HepG2 (cell line): ENCODE data around the gene TBC1D16. TPM values are rescaled to one million over a fixed set of nuclear protein-coding genes. Genes with fewer than 3 reads are reported as not detected.

Experiments used
- FOXA3 ChIP-seq: IDR thresholded peaks from 2 replicates; pipeline ENCODE4 v1.6.1; 2016; ENCODE audit warnings: missing genetic modification reagents, missing compliant biosample characterization
- KAT8 ChIP-seq: IDR thresholded peaks from 2 replicates; pipeline ENCODE4 v1.6.1; 2016; ENCODE audit warnings: missing genetic modification reagents, missing compliant biosample characterization
- SOX6 ChIP-seq, 2 experiments: fragments of 450-650 bp in 1 of 2; sonication (generic) in 1 of 2; formaldehyde crosslinking in 1 of 2; IDR thresholded peaks; 2 replicates each; pipeline versions ENCODE4 v1.4.0 to v1.6.1; 2017 to 2020; ENCODE audit warnings: antibody characterized with exemption in 1 of 2, mild to moderate bottlenecking in 1 of 2, missing genetic modification reagents in 1 of 2
- ZBTB4 ChIP-seq: sonication (generic); formaldehyde crosslinking; IDR thresholded peaks from 2 replicates; pipeline ENCODE4 v1.4.0; 2020; ENCODE audit warnings: missing genetic modification reagents, mild to moderate bottlenecking, borderline replicate concordance
- ZNF230 ChIP-seq: sonication (generic); formaldehyde crosslinking; IDR thresholded peaks from 2 replicates; pipeline ENCODE4 v1.4.0; 2020; ENCODE audit warnings: mild to moderate bottlenecking, missing genetic modification reagents
- ZNF407 ChIP-seq: sonication (generic); formaldehyde crosslinking; IDR thresholded peaks from one replicate; pipeline ENCODE4 v1.5.1; 2020; ENCODE audit warnings: mild to moderate bottlenecking, missing genetic modification reagents; ENCODE audit errors: not compliant biosample characterization
- ZNF788 ChIP-seq: sonication (generic); formaldehyde crosslinking; IDR thresholded peaks from 2 replicates; pipeline ENCODE4 v1.5.0; 2020; ENCODE audit warnings: mild to moderate bottlenecking, missing genetic modification reagents, borderline replicate concordance
- ZSCAN25 ChIP-seq: sonication (generic); formaldehyde crosslinking; IDR thresholded peaks from 2 replicates; pipeline ENCODE4 v1.8.0; 2022; ENCODE audit warnings: mild to moderate bottlenecking, missing genetic modification reagents
- polyA plus RNA-seq, 8 experiments: library from polyadenylated mRNA; depleted of rRNA in 3 of 8; stranded (reverse) in 7 of 8; unstranded in 1 of 8; fragments of >200 nt; fragmentation: Illumina TruSeq in 4 of 8; extraction: Trizol in 4 of 8; gene quantifications; 2 replicates each; pipeline versions ENCODE4 v1.2.1 to v1.2.3, GENCODE V29; 2011 to 2016; ENCODE audit warnings: low read depth in 4 of 8, missing spikeins in 1 of 8, mixed read lengths in 1 of 8; ENCODE audit not compliant: insufficient read depth in 1 of 8
- total RNA-seq, 5 experiments: library from RNA; depleted of rRNA; stranded (reverse); fragments of >200 nt; fragmentation: Illumina TruSeq; extraction: Trizol; gene quantifications; 2 replicates each; pipeline ENCODE4 v1.2.3, GENCODE V29; 2016; ENCODE audit warnings: low read depth in 1 of 5

TBC1D16 gene
- total and polyA plus RNA-seq, 2 of the 13 experiments (the other 11 are each of a cell fraction or from before 2014, with no cell fraction given) = 14.9 to 24.9 TPM

- peak; percentile 32 for TF ChIP-seq ZNF407 (CRISPR knock-in tag)
- TF ChIP-seq KAT8 (CRISPR knock-in tag) = peak; percentile 62
- peak; percentile 62; the same call in 1 of the 2 replicates for TF ChIP-seq ZNF230 (CRISPR knock-in tag)
- peak; percentile 68; the same call in 1 of the 2 replicates for TF ChIP-seq ZBTB4 (CRISPR knock-in tag)
- TF ChIP-seq SOX6 (IDR thresholded peaks at IDR 0.05) = no peak
- peak; percentile 68; the same call in 1 of the 2 replicates for TF ChIP-seq SOX6 (CRISPR knock-in tag; IDR thresholded peaks at IDR 0.05)
- TF ChIP-seq FOXA3 = peak; percentile 32; the same call in 1 of the 2 replicates
- peak; percentile 78; the same call in 1 of the 2 replicates for TF ChIP-seq ZNF788 (CRISPR knock-in tag)
- TF ChIP-seq ZSCAN25 (CRISPR knock-in tag) = peak; percentile 86
These were observed 30.0 kb downstream of the TBC1D16 start (continued) for GRCh38 chr17:80005360-80006338.
